HG03039 (cell line): ENCODE results near the gene UBE4B.
"Not testable (repeated sequence)": the region's sequence is repeated elsewhere in the genome, so short reads cannot be mapped to it uniquely, and the experiment has no call there.

Experiments used
- ATAC-seq: cut with Tn5 transposase; IDR thresholded peaks from one replicate; pipeline ENCODE4 v1.9.1; 2021; ENCODE audit warnings: mild to moderate bottlenecking, moderate library complexity; ENCODE audit not compliant: unreplicated experiment

UBE4B gene

DNA sequence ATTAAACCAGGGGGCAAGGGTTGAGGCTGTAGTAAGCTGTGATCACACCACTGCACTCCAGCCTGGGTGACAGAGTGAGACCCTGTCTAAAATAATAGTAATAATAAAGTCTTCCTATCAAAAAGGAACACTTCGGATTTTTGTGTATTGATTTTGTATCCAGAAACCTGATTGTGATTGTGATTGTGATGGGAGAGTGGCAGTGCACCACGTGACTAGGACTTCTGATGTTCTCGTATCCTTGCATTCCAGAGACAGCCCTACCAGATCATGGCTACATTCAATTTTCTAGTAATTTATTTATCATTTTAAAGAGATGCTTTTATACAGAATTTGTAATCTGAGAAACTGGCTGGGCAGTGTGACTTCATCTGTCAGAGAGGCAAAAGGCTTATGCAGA, 175.1 kb downstream of the UBE4B start:
- no peak for ATAC-seq

DNA sequence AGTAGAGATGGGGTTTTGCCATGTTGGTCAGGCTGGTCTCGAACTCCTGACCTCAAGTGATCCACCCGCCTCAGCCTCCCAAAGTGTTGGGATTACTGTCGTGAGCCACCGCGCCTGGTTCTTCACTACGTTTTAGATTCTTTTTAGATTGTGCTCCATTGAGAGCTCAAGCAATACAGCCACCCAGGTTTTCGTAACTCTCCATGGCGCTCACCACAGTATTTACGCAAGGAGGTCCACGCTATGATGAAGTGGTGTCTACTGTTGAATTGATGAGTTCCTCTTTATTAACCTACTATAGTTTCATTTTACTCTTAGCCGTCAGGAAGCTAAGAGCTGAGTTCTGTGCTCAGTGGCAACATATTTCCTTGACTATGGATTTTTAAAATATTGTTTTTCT, 175.8 kb downstream of the UBE4B start:
- ATAC-seq, result no peak

DNA sequence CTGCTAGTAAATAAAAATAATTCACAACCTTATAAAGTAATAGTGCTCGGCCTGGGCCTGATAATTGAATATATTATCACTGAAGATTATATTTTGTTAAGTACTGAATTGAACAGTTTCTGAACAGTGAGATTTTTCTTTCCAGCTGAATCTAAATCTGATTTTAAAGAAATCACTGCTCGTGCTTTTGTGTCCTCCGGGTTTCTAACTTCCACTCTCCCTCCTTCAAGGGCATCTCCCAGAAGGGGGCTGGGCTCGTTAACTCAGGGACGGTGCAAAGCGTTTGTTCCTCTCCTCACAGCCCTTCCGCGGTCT, 176.8 kb downstream of the UBE4B start:
- ATAC-seq, result no peak

DNA sequence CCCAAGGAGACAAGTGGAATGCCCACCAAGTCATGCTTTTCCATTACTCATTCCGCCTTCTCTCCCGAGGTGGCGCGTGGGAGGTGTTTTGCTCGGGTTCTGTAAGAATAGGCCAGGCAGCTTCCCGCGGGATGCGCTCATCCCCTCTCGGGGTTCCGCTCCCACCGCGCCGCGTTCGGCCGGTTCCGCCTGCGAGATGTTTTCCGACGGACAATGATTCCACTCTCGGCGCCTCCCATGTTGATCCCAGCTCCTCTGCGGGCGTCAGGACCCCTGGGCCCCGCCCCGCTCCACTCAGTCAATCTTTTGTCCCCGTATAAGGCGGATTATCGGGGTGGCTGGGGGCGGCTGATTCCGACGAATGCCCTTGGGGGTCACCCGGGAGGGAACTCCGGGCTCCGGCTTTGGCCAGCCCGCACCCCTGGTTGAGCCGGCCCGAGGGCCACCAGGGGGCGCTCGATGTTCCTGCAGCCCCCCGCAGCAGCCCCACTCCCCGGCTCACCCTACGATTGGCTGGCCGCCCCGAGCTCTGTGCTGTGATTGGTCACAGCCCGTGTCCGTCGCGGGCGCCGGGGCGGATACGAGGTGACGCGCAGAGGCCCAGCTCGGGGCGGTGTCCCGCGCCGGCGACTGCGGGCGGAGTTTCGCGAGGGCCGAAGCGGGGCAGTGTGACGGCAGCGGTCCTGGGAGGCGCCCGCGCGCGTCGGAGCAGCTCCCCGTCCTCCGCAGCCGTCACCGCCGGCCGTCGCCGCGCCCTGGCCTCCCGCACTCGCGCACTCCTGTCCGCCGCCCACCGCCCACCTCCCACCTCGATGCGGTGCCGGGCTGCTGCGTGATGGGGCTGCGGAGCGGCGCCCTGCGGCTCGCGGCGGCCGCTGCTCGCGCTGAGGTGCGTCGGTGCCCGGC, 177.4 kb downstream of the UBE4B start, which contains the start of gene KIF1B:
KIF1B (plus strand) TSS at position 666 of the 906 bp plus-strand sequence. CDS start 21,759 bp downstream, outside the sequence.
- ATAC-seq, result peak; percentile 98

- peak; percentile 12 for ATAC-seq
Measured at GRCh38 chr1:10210841-10211804, 178.4 kb downstream of the UBE4B start.

GRCh38 chr1:10211805-10212410, 179.2 kb downstream of the UBE4B start:
- ATAC-seq, result no peak

GRCh38 chr1:10212476-10212875, 179.7 kb downstream of the UBE4B start:
- no peak for ATAC-seq

- no peak for ATAC-seq
Measured at GRCh38 chr1:10213186-10213705, 180.5 kb downstream of the UBE4B start.

DNA sequence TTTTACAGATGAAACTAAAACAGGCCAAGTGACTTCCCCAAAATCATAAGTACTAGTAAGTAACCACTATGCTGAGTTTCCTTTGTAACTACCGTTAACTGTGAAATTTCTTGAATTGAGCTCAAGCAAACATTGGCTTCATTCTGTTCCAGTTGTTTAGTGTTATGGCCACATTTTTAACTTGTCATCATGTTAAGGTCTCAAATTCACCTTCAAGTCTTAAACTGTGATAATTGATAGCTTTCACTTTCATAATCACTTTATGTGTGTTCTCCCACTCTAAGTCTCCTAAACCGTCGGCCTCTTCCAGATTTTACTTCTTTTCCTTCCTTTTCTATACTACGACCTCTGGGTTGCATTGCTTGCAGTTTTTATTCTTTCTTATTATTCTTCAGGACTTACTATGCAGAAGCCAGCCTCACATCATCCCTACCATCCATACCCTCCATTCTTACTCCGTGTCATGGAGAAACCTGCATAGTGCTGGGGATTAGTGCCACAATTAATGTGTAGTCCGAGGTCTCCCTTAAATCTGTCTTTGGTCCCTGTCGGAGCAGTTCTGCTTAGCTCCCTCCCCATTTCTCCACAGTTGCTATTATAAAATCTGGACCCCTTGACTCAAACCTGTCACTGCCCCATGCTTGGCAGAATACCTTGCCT, 183.5 kb downstream of the UBE4B start:
- ATAC-seq, result no peak

DNA sequence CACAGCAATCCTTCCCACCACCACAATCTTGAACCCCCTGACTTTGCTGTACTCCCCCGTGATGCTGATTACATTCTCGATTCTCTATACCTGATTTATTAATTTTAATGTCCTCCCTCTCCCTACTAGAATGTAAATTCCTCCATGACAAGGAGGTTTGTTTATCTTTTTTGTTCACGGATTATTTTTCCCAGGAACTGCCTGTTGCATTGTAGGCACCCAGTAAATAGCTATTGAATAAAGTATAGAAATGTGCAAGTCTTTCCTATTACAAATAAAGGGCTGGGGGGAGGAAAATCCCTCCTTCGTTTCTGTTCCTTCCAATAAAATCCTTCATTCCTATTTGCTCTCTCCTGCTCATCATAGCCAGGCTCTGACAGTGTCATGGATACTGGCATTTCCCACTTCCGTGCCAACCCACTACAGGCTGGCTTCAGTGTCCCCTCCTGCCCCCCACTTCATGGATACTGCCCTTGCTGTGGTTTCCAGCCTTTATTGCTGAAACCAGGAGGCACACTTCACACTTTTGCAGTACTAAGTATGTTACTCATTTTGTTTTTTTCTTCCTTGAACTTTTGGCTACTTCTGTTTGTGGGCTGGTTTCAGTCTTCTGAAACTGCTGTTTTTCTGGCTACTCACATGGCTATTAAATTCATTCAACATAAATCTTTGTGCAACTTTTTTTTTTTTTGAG, 185.1 kb downstream of the UBE4B start:
- no peak for ATAC-seq

DNA sequence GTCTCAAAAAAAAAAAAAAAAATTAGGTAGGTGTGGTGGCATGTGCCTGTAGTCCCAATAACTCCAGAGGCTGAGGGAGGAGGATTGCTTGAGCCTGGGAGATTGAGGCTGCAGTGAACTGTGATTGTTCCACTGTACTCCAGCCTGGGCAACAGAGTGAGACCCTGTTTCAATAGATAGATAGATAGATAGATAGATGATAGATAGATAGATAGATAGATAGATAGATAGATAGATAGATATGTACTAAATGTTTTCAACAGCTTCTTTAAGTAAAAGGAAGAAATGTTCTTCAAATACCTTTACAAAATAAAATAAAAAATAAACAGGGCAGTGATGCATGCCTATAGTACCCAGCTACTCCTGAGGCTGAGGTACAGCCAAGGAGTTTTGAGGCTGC, 187.4 kb downstream of the UBE4B start:
- no peak for ATAC-seq

DNA sequence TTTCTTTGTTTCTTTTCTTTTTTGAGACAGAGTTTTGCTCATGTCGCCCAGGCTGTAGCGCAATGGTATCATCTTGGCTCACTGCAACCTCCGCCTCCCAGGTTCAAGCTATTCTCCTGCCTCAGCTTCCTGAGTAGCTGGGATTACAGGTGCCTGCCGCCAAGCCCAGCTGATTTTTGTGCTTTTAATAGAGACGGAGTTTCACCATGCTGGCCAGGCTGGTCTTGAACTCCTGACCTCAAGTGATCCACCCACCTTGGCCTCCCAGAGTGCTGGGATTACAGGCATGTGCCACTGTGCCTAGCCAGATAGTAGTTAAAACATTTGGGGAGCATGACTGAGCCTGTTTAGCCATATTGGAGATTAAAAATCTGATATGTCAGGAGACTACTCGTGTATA, 187.9 kb downstream of the UBE4B start:
- ATAC-seq, result not testable (repeated sequence)

DNA sequence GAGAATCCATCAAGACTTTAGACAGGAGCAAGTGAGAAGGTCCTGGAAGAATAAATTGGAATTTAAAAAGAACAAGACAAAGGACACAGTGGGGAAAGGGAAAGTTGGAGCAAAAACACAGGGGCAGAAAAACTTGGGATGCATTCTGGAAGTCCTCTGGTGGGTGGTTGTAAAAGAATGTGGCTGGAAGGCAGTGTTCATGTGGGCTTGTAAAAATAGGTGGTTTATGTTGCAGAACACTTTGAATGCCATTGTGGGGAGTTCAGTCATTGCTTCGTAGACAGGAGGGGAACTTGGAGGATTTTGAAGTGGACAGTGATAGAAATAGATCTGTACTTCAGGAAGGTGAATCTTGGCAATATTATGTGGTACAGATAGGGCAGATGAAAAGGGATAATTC, 192.8 kb downstream of the UBE4B start:
- no peak for ATAC-seq

DNA sequence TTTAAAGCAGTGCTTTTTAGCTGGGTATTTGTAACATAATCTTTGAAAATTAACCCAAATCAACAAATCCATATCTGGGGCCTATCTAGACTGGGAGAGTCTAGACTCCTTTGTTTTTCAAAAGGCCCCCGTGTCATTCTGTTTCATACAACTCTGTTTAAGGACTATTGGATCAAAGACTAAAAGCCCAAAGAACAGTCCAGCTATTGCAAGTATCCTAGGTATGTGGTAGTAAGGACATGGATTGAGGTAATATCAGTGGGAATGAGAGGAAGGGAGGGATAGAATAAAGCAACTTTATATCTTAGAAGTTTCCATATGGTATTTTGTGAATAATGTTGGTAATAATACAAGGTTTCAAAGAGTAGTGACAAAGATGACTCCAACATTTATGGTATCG, 195.8 kb downstream of the UBE4B start:
- no peak for ATAC-seq

DNA sequence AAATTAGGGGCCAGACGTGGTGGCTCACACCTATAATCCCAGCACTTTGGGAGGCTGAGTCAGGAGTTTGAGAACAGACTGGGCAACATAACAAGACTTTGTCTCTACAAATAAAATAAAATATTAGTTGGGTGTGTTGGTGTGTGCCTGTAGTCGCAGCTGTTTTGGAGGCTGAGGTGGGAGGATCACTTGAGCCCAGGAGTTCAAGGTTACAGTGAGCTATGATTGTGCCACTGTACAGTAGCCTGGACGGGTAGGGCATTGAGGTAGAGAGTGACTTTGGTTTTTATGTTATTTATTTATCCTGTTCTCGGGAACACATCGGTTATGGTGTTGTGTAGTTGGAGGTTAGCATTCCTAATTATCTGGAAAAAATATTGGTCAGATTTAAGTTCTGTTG, 197.1 kb downstream of the UBE4B start:
- ATAC-seq, result no peak
